Body of pancreas (tissue), 4 donors: ENCODE measurements around the gene GPATCH3.

Experiments
- POLR2A ChIP-seq, 3 donors: fragments of 450-650 bp; IDR thresholded peaks; one replicate each; pipeline ENCODE4 v1.6.1; 2016; ENCODE audit warnings: antibody characterized with exemption in 3 of 3, mild to moderate bottlenecking in 2 of 3
- TF ChIP-seq, protein P1 (sequence below), 7 experiments: fragments of 450-650 bp in 4 of 7; fragments of 200-600 bp in 3 of 7; sonication (generic) in 3 of 7; IDR thresholded peaks; one replicate each; pipeline ENCODE4 v1.5.1; 2016 to 2019; ENCODE audit warnings: antibody characterized with exemption in 7 of 7

GRCh38 chr1:26938004-26938658 lies 37.9 kb upstream of the GPATCH3 start:
- TF ChIP-seq, protein P1, sequence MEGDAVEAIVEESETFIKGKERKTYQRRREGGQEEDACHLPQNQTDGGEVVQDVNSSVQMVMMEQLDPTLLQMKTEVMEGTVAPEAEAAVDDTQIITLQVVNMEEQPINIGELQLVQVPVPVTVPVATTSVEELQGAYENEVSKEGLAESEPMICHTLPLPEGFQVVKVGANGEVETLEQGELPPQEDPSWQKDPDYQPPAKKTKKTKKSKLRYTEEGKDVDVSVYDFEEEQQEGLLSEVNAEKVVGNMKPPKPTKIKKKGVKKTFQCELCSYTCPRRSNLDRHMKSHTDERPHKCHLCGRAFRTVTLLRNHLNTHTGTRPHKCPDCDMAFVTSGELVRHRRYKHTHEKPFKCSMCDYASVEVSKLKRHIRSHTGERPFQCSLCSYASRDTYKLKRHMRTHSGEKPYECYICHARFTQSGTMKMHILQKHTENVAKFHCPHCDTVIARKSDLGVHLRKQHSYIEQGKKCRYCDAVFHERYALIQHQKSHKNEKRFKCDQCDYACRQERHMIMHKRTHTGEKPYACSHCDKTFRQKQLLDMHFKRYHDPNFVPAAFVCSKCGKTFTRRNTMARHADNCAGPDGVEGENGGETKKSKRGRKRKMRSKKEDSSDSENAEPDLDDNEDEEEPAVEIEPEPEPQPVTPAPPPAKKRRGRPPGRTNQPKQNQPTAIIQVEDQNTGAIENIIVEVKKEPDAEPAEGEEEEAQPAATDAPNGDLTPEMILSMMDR (IDR thresholded peaks at IDR 0.05) = no peak
- TF ChIP-seq POLR2A (IDR thresholded peaks at IDR 0.05) = no peak
